Fibroblast of pulmonary artery (primary cell): Measurements from ENCODE around the gene NME9.

Experiments
- DNase-seq: peaks from one replicate; pipeline ENCODE4 v3.0.0-alpha.2; 2010; ENCODE audit warnings: low read depth
- H3K4me3 ChIP-seq: replicated peaks from 2 replicates; pipeline ENCODE4 v1.5.1; 2011; ENCODE audit warnings: low read depth, mild to moderate bottlenecking, control low read depth, low read length, moderate library complexity
- TF ChIP-seq, protein P1 (sequence below): IDR thresholded peaks from 2 replicates; pipeline ENCODE4 v1.5.1; 2011; ENCODE audit warnings: mild to moderate bottlenecking, control low read depth, low read length, inconsistent platforms; ENCODE audit errors: missing control alignments

NME9 gene

DNA sequence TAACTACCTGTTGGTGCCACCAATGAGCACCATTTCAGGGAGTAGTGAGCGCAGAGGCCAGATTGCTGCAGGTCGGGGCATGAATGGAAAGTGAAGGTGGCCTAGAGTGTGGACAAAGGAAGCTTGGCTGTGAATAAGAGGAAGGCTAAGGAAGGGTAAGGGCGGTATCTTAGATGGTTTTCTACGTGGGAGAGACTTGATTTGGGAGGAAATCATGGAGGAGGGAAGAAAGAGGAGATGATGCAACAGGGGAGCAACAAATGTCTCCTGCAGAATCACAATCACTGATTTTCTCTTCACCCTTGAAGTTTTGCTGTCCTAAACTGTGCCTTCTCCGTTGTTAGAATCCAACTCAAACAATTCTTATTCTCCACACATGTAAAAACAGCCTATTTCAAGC lies 21.8 kb downstream of the NME9 start:
- no peak for DNase-seq
- TF ChIP-seq, protein P1, sequence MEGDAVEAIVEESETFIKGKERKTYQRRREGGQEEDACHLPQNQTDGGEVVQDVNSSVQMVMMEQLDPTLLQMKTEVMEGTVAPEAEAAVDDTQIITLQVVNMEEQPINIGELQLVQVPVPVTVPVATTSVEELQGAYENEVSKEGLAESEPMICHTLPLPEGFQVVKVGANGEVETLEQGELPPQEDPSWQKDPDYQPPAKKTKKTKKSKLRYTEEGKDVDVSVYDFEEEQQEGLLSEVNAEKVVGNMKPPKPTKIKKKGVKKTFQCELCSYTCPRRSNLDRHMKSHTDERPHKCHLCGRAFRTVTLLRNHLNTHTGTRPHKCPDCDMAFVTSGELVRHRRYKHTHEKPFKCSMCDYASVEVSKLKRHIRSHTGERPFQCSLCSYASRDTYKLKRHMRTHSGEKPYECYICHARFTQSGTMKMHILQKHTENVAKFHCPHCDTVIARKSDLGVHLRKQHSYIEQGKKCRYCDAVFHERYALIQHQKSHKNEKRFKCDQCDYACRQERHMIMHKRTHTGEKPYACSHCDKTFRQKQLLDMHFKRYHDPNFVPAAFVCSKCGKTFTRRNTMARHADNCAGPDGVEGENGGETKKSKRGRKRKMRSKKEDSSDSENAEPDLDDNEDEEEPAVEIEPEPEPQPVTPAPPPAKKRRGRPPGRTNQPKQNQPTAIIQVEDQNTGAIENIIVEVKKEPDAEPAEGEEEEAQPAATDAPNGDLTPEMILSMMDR = no peak
- H3K4me3 ChIP-seq = no peak overlapping the region

DNA sequence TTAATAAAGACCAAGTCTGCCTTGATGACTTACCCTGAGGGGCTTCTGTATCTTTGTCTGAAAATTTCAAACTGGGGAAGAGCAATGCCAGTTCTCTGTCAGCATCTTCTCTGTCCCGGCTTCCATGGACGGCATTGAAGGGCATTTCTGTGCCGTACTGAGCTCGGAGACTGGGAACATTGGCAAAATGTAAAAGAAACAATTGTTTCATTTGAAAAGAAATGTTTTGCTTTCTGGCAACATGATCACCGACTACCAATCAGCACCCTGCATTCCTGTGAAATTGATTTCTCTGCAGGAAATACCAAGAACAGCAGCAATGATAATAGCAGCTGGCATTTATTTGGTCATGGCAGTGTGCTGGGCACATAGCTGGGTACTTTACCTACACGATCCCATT lies 26.2 kb downstream of the NME9 start:
- no peak overlapping the region for H3K4me3 ChIP-seq
- no peak for DNase-seq
- TF ChIP-seq, protein P1 = no peak

DNA sequence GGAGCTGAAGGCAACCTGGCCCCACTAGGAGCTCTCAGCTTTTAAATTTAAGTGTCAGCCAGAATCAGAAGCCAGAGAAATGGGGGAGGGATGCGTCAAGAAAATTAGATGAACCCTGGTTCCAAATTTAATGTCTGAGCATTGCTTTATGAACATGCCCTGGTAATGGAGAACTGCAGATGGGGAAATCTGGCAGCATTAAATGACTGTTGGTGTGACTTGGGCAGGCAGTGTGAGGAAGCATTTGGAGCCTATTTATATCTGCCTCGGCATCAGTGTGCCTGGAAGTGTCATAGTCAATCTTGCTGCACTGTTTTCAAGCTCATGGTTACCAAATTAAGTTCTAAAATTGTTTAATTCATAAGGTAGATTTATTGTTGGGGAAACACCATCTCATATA lies 29.0 kb downstream of the NME9 start:
- no peak overlapping the region for H3K4me3 ChIP-seq
- no peak for DNase-seq

DNA sequence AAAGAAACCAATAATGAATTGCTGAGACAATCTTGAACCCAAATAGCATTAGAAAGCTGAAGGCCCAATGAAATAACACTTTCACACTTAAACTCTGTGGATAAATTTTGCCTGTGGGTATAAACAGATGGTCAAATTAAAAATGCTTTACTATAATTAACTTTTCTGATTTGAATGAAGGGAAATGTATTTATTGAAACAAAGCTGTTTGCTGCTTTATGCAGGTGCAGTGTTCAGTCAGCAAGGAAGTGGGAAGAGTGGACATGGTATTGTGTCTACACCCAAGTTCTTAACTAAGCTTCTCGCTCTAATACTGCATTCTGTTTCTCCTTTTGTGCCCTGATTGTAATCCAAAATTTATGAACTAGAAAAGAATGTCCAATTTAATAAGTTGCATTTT lies 31.8 kb downstream of the NME9 start:
- DNase-seq = no peak
- TF ChIP-seq, protein P1 = no peak
- no peak overlapping the region for H3K4me3 ChIP-seq

More for the DNA sequence above, 29.0 kb downstream of the NME9 start:
- TF ChIP-seq, protein P1 = no peak

DNA sequence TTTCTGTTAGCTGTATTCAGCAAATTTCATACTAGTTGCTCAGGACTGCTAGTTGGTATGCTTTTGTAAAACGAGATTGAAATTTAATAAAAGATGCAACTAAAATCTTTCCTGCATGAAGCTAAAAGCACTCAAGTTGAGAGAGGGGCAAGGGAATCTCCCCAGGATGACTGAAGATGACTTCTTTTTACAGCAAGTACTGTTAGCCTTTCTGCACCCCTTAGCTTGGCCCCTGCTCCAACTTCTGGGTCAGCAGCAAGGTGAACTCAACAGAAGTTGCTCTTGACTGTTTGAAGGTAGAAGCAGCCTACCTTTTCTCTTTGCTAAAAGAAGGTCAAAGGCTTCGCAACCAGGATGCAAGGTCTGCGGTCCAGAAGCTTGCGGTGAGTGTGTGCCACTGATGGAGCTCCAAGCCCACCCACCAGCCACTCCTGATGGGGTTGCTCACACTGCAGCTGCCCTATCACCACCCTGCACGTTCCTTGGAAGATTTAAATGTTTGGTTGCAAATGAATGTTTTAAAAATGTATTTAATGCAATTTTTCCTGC lies 32.5 kb downstream of the NME9 start:
- TF ChIP-seq, protein P1 = no peak
- no peak overlapping the region for H3K4me3 ChIP-seq
- DNase-seq = no peak

DNA sequence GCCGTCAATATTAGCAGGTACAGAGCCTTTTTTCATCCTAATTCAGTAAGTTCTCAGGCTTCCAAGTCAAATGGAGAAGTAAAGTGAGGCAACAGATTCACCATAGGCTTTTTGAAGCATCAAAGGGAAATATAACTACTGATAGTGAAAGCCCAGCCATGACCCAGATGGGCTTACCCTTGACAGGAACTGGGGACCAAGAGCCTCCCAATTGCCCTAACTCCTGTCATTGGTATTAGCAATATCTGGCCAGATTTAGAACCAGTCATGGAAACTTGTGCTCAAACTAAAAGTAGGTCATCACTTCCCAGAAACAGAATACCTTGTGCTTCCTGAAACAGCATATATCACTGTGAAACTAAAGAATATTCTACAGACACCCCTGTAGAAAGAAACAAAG lies 33.0 kb downstream of the NME9 start:
- H3K4me3 ChIP-seq = no peak overlapping the region
- DNase-seq = no peak
- TF ChIP-seq, protein P1 = no peak

DNA sequence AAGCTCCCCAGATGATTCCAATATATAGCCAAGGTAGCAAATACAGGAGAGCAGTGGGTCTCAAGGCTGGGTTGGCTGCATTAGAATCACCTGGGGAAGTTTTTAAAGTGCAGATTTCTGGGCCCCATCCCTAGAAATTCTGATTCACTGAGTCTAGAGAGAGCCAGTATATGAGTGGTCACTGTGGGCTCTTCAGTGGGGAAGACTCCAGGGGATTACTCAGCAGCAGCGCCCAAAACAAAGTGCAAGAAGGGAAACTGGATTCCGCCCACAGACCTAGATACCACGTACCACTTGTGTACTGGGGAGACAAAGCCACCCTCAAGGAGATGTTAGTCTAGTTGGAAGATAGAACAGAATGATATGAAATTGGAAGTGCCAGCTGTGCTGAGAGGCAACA lies 40.0 kb downstream of the NME9 start:
- TF ChIP-seq, protein P1 = no peak
- DNase-seq = no peak
- no peak overlapping the region for H3K4me3 ChIP-seq
